ENCODE data around the gene LRRTM2.

The LRRTM2 gene

DNA sequence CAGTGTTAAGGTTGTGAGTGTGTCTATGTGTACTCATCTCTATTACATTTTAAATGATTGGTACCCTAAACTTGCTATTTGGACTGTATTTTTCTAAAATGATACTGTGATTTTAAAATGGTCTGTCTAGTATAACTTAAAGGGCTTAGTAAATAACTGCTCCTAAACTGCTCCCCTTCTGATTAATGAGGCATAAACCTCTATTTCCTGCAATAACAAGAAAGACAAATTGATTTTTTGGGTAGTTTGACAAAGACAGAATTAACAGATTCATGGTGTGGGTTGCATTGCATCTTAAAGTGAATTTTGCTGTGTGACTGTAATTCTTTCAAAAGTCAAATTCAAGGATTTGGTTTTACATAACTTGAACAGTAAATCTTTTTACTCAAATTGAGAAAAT lies 8.1 kb upstream of the LRRTM2 start:
- DNase-seq (ENCODE audit: low spot score) = no peak

DNA sequence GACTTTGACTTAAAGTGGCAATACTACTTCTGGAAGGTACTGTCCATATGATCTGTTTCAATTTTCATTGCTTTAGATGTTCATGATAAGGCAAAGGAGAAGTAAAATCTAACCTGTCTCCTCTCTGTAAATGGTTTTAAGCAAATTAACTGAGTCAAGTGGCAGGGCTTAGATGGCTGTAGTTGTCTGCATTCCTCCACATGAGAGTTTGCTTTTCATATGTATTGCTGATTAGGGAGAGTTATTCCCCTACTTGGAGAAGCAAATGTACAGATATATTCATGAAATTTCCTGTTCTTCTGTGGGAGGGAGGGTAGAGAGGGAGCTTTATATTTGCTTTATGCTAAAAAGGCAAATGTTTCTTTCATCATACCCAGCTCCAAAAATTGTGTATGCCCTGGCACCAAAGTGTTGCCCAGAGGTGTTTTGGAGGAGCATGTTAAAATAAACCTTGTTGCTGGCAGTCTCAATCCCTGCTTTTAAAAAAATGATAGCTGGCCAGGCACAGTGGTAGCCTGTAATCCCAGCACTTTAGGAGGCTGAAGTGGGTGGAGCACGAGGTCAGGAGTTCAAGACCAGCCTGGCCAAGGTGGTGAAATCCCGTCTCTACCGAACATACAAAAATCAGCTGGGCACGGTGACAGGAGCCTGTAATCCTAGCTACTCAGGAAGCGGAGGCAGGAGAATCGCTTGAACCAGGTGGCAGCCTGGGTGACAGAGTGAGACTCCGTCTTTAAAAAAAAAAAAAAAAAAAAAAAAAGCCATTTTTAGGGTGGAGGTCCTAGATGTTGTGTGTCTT lies 3.5 kb upstream of the LRRTM2 start:
- no peak for DNase-seq (ENCODE audit: low spot score)

- no peak for DNase-seq (ENCODE audit: low spot score)
Observed at GRCh38 chr5:138876811-138877210, 1.7 kb upstream of the LRRTM2 start.

GRCh38 chr5:138875946-138876345 lies 811 bp upstream of the LRRTM2 start:
- no peak for DNase-seq (ENCODE audit: low spot score)

- DNase-seq (ENCODE audit: low spot score) = no peak
Observed at GRCh38 chr5:138875552-138875875, 379 bp upstream of the LRRTM2 start.

GRCh38 chr5:138874241-138874640 lies 894 bp downstream of the LRRTM2 start:
- DNase-seq (ENCODE audit: low spot score) = no peak

GRCh38 chr5:138873466-138874221 lies 1.5 kb downstream of the LRRTM2 start:
- DNase-seq (ENCODE audit: low spot score) = no peak

DNA sequence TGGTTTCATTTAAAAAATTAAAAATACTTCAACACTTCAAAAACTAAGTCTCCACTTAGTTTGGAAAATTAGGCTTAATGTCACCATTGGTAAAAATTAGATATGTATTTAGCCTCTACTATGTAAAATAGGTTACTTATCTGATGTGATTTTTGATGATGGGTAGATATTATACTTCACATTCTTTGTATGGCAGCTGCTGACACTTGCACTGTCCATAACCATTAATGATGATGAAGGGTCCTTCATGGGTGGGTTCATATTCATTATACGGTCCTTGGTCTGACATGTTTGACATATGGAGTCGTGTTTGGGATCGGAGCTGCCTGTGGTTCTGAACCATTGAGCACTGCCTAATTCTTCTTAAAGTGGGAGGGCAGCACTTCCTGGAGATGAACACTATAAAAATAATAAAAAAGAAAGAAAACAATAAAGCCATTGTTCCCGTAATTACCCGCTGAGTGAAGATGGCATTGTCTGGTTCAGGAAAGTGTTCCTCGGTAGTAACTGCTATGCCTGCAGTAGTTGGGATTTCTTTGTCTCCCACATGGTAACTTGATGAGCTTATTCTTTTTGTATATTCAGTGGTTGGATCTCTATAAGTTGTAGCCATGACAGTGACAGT lies 2.2 kb downstream of the LRRTM2 start:
- DNase-seq (ENCODE audit: low spot score) = no peak

DNA sequence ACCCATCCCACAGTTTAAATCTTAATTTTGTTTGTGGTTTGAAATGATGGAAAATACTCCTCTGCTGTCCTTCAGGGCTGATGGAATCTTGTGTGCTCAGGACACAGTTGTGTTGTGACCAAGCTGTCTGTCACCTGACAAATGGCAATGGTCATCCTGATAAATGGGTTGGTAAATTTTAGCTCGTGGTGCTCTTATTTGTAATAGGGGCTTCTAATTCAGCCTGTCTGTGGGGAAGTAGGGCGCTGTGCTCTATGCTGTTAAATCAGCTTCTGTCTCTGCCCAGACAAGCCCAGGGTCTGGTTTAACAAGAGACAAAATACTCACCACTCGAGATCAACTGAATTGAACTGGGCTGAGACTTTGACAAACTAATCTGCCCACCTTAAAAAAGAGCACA lies 4.5 kb downstream of the LRRTM2 start:
- no peak for DNase-seq (ENCODE audit: low spot score)

- DNase-seq (ENCODE audit: low spot score) = no peak
Observed at GRCh38 chr5:138869763-138870500, 5.2 kb downstream of the LRRTM2 start.

GRCh38 chr5:138869038-138869437 lies 6.1 kb downstream of the LRRTM2 start:
- DNase-seq (ENCODE audit: low spot score) = no peak

- DNase-seq (ENCODE audit: low spot score) = no peak
Observed at GRCh38 chr5:138867011-138867410, 8.1 kb downstream of the LRRTM2 start.

- DNase-seq (ENCODE audit: low spot score) = no peak
Observed at GRCh38 chr5:138853132-138853531, 22.0 kb downstream of the LRRTM2 start.

DNA sequence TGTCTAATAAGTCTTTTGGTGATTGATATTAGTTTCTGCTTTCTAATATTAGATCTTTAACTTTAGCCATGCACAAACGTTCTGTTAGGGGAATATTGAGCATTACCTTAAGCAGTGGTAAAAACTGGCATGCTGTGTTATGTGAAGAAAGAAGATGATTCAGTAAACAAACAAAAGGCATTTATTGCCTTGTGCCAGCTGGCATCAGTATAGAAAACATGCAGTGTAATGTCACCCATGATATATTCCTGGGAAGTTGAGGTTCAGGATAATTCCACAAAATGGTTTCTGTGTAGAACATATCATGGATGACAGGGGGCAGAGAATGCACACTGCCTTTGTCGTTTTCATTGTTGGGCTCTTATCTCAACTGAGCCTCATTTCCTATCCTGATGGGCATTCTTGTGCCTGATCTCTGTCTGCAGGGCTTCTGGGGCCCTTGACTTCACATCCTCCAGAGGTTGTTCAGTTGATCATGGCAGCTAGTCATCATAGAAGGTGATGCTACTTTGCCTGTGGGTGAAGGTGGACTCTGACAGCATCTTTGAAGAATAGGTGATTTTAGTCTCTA lies 24.2 kb downstream of the LRRTM2 start:
- DNase-seq (ENCODE audit: low spot score) = no peak

GRCh38 chr5:138849882-138850281 lies 25.3 kb downstream of the LRRTM2 start:
- no peak for DNase-seq (ENCODE audit: low spot score)

GRCh38 chr5:138849439-138849838 lies 25.7 kb downstream of the LRRTM2 start:
- DNase-seq (ENCODE audit: low spot score) = no peak

DNA sequence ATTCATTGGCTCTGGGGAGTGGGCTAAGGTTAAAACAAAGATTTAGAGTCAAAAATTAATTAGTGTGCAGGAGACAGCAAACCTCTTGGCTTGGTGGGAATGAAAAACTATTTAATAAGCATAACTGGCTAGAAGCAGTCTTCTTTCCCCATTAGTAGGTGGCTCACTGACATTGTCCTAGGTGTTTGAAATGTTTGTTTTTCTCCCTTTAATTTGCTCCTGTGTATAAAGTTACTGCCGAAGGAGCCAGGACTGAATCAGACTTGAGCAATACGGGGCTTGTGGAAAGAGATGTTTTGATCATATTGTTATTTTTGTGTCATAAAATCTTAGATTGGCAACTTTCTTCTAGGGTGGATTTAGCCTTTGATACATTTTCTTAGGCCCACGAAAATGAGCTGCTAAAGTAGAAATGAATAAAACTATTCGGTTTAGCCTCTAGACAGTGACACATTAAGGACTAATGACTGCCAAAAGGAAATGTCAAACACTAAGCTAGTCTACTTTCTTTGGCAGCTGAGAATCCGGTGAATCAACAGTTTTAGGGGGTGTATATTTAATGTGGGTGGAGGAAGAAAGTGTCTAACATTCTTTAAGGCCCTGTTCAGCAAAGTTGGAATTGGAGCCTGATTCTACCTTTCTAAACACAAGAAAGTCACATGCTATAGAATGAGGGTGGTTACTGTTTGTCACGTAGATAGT lies 30.2 kb downstream of the LRRTM2 start:
- DNase-seq (ENCODE audit: low spot score) = no peak

GRCh38 chr5:138844125-138844461 lies 31.0 kb downstream of the LRRTM2 start:
- no peak for DNase-seq (ENCODE audit: low spot score)

DNA sequence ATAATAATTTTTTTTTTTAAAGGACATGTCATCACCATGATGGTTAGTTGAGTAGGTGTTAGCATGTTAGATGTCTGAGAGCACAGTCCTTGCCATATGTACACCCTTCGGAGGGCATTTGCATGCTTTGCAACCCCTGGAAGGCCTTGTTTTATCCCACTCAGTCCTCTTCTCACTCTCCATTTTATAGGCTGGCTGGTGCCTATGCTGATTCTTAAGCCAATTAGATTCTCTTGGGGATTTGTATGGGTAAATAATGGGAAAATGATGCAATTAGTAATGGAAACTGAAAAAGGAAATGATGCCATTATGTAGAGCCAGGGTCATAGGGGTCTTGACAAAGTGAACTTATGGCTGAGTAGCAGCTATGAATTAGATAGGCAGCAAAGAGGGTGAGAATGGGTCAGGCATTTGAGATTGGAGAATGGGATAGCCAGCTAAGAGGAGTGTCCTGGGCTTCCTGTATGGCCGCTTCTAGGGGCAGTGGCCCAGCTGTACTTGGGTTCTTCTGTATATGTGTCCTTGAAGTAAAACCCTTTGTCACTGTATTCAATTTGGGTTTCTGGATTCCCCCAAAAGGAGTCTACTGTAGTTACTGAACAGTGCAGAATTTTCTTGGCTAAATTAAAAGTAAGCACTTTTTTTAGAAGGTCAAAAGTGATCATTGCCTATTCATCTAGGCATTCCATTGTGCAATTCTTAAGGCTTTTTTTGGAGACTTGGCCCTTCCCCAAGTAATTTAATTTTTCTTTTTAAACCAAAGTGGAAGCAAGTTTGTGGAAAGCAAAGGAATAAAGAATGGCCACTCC lies 31.6 kb downstream of the LRRTM2 start:
- DNase-seq (ENCODE audit: low spot score) = no peak

GRCh38 chr5:138841531-138841930 lies 33.6 kb downstream of the LRRTM2 start:
- no peak for DNase-seq (ENCODE audit: low spot score)

DNA sequence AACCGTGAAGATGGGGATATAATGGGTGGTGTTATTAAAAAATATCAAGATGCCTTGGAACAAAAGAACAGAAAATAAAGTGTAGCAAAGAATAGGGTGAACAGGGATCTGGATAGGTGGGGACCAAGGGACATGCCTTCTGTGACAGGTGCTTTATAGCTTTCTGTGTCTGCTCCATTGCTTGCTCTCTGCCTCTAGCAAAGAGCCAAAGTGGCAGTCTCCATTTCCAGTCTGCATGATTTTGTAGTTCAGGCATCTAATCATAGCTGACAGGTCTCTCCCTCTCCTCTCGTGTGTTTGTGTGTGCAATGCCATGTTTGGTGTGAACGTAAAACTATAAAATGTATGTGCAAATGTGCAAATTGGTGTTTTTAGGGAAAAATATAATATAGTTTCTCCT lies 35.0 kb downstream of the LRRTM2 start:
- DNase-seq (ENCODE audit: low spot score) = no peak
